H9 (cell line): ENCODE data around the gene SPRTN. TPM values are rescaled to one million over a fixed set of nuclear protein-coding genes. Genes with fewer than 3 reads are reported as not detected.

Source experiments
- DNase-seq: peaks from one replicate; pipeline ENCODE4 v3.0.0-alpha.2; 2017
- H2AFZ ChIP-seq: one replicate; pipeline ENCODE4 v1.6.1; 2013; ENCODE audit warnings: mild to moderate bottlenecking, low read length, control low read depth, moderate library complexity
- H2AK5ac ChIP-seq: 2 replicates; pipeline ENCODE4 v1.6.1; 2013; ENCODE audit warnings: low read length, control low read depth, mixed read lengths; ENCODE audit not compliant: insufficient read length
- H2BK120ac ChIP-seq: one replicate; pipeline ENCODE4 v1.6.1; 2013; ENCODE audit warnings: low read depth, mild to moderate bottlenecking, low read length, control low read depth, inconsistent platforms; ENCODE audit not compliant: poor library complexity, severe bottlenecking
- H2BK12ac ChIP-seq: 2 replicates; pipeline ENCODE4 v1.6.1; 2013; ENCODE audit warnings: low read length, control low read depth, mixed read lengths, low read depth; ENCODE audit not compliant: insufficient read length
- H2BK15ac ChIP-seq: 2 replicates; pipeline ENCODE4 v1.6.1; 2013; ENCODE audit warnings: low read depth, low read length, control low read depth
- H2BK20ac ChIP-seq: one replicate; pipeline ENCODE4 v1.6.1; 2013; ENCODE audit warnings: low read depth, mild to moderate bottlenecking, low read length, control low read depth, inconsistent platforms; ENCODE audit not compliant: poor library complexity, severe bottlenecking
- H2BK5ac ChIP-seq: 2 replicates; pipeline ENCODE4 v1.6.1; 2013; ENCODE audit warnings: low read length, control low read depth, mixed read lengths; ENCODE audit not compliant: insufficient read length
- H3K14ac ChIP-seq: 2 replicates; pipeline ENCODE4 v1.6.1; 2013; ENCODE audit warnings: low read length, control low read depth; ENCODE audit not compliant: insufficient read depth
- H3K18ac ChIP-seq: 2 replicates; pipeline ENCODE4 v1.6.1; 2013; ENCODE audit warnings: low read depth, mild to moderate bottlenecking, mixed read lengths, low read length, control low read depth; ENCODE audit not compliant: insufficient read length
- H3K23ac ChIP-seq: 2 replicates; pipeline ENCODE4 v1.6.1; 2013; ENCODE audit warnings: low read length, control low read depth, mixed read lengths, low read depth; ENCODE audit not compliant: insufficient read length
- H3K23me2 ChIP-seq: 2 replicates; pipeline ENCODE4 v1.6.1; 2013; ENCODE audit warnings: low read depth, mild to moderate bottlenecking, mixed read lengths, low read length, control low read depth; ENCODE audit not compliant: insufficient read length, poor library complexity, severe bottlenecking
- H3K27ac ChIP-seq: 2 replicates; pipeline ENCODE4 v1.5.1; 2013; ENCODE audit warnings: low read length, control low read depth, mixed read lengths, low read depth; ENCODE audit not compliant: insufficient read length
- H3K27me3 ChIP-seq: 2 replicates; pipeline ENCODE4 v1.6.1; 2013; ENCODE audit warnings: low read length, control low read depth, inconsistent platforms; ENCODE audit not compliant: insufficient read depth
- H3K4ac ChIP-seq: 2 replicates; pipeline ENCODE4 v1.6.1; 2013; ENCODE audit warnings: low read depth, mild to moderate bottlenecking, control low read depth, inconsistent platforms, low read length, moderate library complexity
- H3K4me1 ChIP-seq: 2 replicates; pipeline ENCODE4 v1.6.1; 2013; ENCODE audit warnings: low read length, control low read depth, inconsistent platforms; ENCODE audit not compliant: insufficient read depth
- H3K4me2 ChIP-seq: 2 replicates; pipeline ENCODE4 v1.6.1; 2013; ENCODE audit warnings: low read length, control low read depth, mixed read lengths; ENCODE audit not compliant: insufficient read length, insufficient read depth
- H3K56ac ChIP-seq: 2 replicates; pipeline ENCODE4 v1.6.1; 2013; ENCODE audit warnings: low read depth, mild to moderate bottlenecking, mixed read lengths, low read length, control low read depth; ENCODE audit not compliant: insufficient read length
- H3K79me1 ChIP-seq: 2 replicates; pipeline ENCODE4 v1.6.1; 2013; ENCODE audit warnings: low read depth, mild to moderate bottlenecking, moderate library complexity, low read length, control low read depth, inconsistent platforms; ENCODE audit not compliant: insufficient read depth, poor library complexity, severe bottlenecking
- H3K79me2 ChIP-seq: 2 replicates; pipeline ENCODE4 v1.6.1; 2013; ENCODE audit warnings: low read length, control low read depth, inconsistent platforms; ENCODE audit not compliant: insufficient read depth
- H3K9ac ChIP-seq: 2 replicates; pipeline ENCODE4 v1.6.1; 2013; ENCODE audit warnings: low read length, control low read depth, mixed read lengths; ENCODE audit not compliant: insufficient read length; ENCODE audit errors: extremely low read depth
- H3K9me3 ChIP-seq: one replicate; pipeline ENCODE4 v1.6.1; 2013; ENCODE audit warnings: low read depth, low read length, inconsistent platforms; ENCODE audit not compliant: control insufficient read depth
- H3T11ph ChIP-seq: one replicate; pipeline ENCODE4 v1.6.1; 2013; ENCODE audit warnings: mild to moderate bottlenecking, low read length, control low read depth, inconsistent platforms
- H4K20me1 ChIP-seq: one replicate; pipeline ENCODE4 v1.6.1; 2013; ENCODE audit not compliant: control insufficient read depth, insufficient read length, insufficient read depth
- H4K5ac ChIP-seq: 2 replicates; pipeline ENCODE4 v1.6.1; 2013; ENCODE audit warnings: low read depth, mild to moderate bottlenecking, mixed read lengths, low read length, control low read depth; ENCODE audit not compliant: insufficient read length
- H4K8ac ChIP-seq: replicated peaks from 2 replicates; pipeline ENCODE4 v1.6.1; 2013; ENCODE audit warnings: low read length, control low read depth, mixed read lengths, low read depth; ENCODE audit not compliant: insufficient read length
- H4K91ac ChIP-seq: 2 replicates; pipeline ENCODE4 v1.6.1; 2013; ENCODE audit warnings: low read depth, mild to moderate bottlenecking, moderate library complexity, mixed read lengths, low read length, control low read depth; ENCODE audit not compliant: insufficient read length
- H3K27ac Mint-ChIP-seq, 3 experiments: 2 replicates in 2 of 3; 3 replicates in 1 of 3; pipeline ENCODE4 v1.8.0; 2020 to 2021; ENCODE audit warnings: mixed read lengths in 3 of 3, mild to moderate bottlenecking in 1 of 3, moderate library complexity in 1 of 3
- H3K27me3 Mint-ChIP-seq: 2 replicates; pipeline ENCODE4 v1.8.0; 2021; ENCODE audit warnings: low read depth, mild to moderate bottlenecking, moderate library complexity, mixed read lengths
- H3K36me3 Mint-ChIP-seq, 3 experiments: 2 replicates in 2 of 3; 3 replicates in 1 of 3; pipeline ENCODE4 v1.8.0; 2020 to 2021; ENCODE audit warnings: low read depth in 3 of 3, mixed read lengths in 3 of 3; ENCODE audit not compliant: insufficient read depth in 1 of 3
- H3K4me1 Mint-ChIP-seq, 2 experiments: 2 replicates each; pipeline ENCODE4 v1.8.0; 2020; ENCODE audit warnings: mixed read lengths in 2 of 2
- H3K4me3 Mint-ChIP-seq, 2 experiments: 2 replicates in 1 of 2; 3 replicates in 1 of 2; pipeline ENCODE4 v1.8.0; 2020 to 2021; ENCODE audit warnings: mild to moderate bottlenecking in 2 of 2, mixed read lengths in 2 of 2, moderate library complexity in 1 of 2
- H3K9me3 Mint-ChIP-seq, 2 experiments: 2 replicates in 1 of 2; 3 replicates in 1 of 2; pipeline ENCODE4 v1.8.0; 2020; ENCODE audit warnings: mild to moderate bottlenecking in 2 of 2, mixed read lengths in 2 of 2, moderate library complexity in 1 of 2
- CTCF ChIP-seq: fragments of 200-600 bp; sonication (generic); conservative IDR thresholded peaks from 3 replicates; pipeline ENCODE4 v1.8.0; 2021; ENCODE audit warnings: antibody characterized with exemption, mild to moderate bottlenecking
- WGBS: extraction: QIAGEN DNeasy Blood & Tissue Kit; methylation state at CpG from one replicate; pipeline ENCODE4 v1.1.7; 2013; ENCODE audit warnings: missing lambda C conversion rate, low lambda C conversion rate, mixed read lengths; ENCODE audit not compliant: insufficient read length; ENCODE audit errors: extremely low coverage; 5-methylcytosine and 5-hydroxymethylcytosine counted together
- total RNA-seq: library from RNA; stranded (reverse); gene quantifications from 2 replicates; pipeline ENCODE4 v1.2.1, GENCODE V29; 2021

SPRTN gene
- total RNA-seq, 1 experiment from 2014 or later = 14.8 TPM

GRCh38 chr1:231332761-231333160, 5.3 kb upstream of the SPRTN start:
- H3K27ac Mint-ChIP-seq = no peak overlapping the region
- peaks cover 2 to 8% (median 3%) of the 10 kb centered on the region in 3 experiments; a peak in 6 of 7 replicates for H3K36me3 Mint-ChIP-seq
- Histone ChIP-seq H2AFZ (no peak overlapping the region), H3K4ac (no peak overlapping the region), H2BK120ac (no peak overlapping the region), H2BK12ac (no peak overlapping the region), H2BK15ac (no peak overlapping the region), H3K27ac (no peak overlapping the region), H3K9me3 (no peaks in the 10 kb centered on the region), H3K4me1 (peaks cover 8% of the 10 kb centered on the region; the same call in 1 of the 2 replicates), H4K5ac (no peak overlapping the region), H3K23me2 (peaks cover 10% of the 10 kb centered on the region), H3K79me2 (peaks cover 12% of the 10 kb centered on the region; the same call in 1 of the 2 replicates), H3K56ac (no peak overlapping the region), H2AK5ac (no peak overlapping the region), H3K9ac (no peak overlapping the region), H3K14ac (no peak overlapping the region), H3K18ac (no peak overlapping the region), H3K79me1 (no peaks in the 10 kb centered on the region), H3K4me2 (no peak overlapping the region), H2BK20ac (no peak overlapping the region), H3T11ph (no peak overlapping the region), H3K27me3 (no peaks in the 10 kb centered on the region), H2BK5ac (no peak overlapping the region), H4K20me1 (no peaks in the 10 kb centered on the region), H4K91ac (no peak overlapping the region), H3K23ac (no peak overlapping the region), H4K8ac (no peak overlapping the region)
- H3K4me1 Mint-ChIP-seq = peaks cover 29 to 34% of the 10 kb centered on the region in 2 experiments
- no peak overlapping the region for H3K4me3 Mint-ChIP-seq
- TF ChIP-seq CTCF = no peak
- peaks cover 1 to 3% of the 10 kb centered on the region in 2 experiments; a peak in 2 of 5 replicates for H3K9me3 Mint-ChIP-seq
- peaks cover 1% of the 10 kb centered on the region; the same call in 1 of the 2 replicates for H3K27me3 Mint-ChIP-seq
- WGBS = no CpG with 5 or more reads among the region's 1 CpG
- no peak for DNase-seq
